Esophagus muscularis mucosa (tissue), 4 donors: ENCODE results near the gene CBX4. TPM values are rescaled to one million over a fixed set of nuclear protein-coding genes. Genes with fewer than 3 reads are reported as not detected.

Source experiments
- DNase-seq: peaks from one replicate; pipeline ENCODE4 v3.0.0-alpha.2; 2017; ENCODE audit errors: extremely low spot score
- H3K27ac ChIP-seq, 4 donors: fragments of 200-600 bp; sonication (generic); replicated peaks in 1 of 4; 1 replicate in 3 of 4; 2 replicates in 1 of 4; pipeline ENCODE4 v1.5.1; 2016 to 2019; ENCODE audit warnings: mild to moderate bottlenecking in 1 of 4
- H3K27me3 ChIP-seq, 4 donors: fragments of 200-600 bp; sonication (generic); one replicate each; pipeline versions ENCODE4 v1.5.1 to v1.6.0; 2016 to 2019
- H3K36me3 ChIP-seq, 4 donors: fragments of 200-600 bp; sonication (generic); one replicate each; pipeline ENCODE4 v1.5.1; 2016 to 2019
- H3K4me1 ChIP-seq, 4 donors: fragments of 200-600 bp; sonication (generic); one replicate each; pipeline ENCODE4 v1.5.1; 2016 to 2019
- H3K4me3 ChIP-seq, 4 donors: fragments of 200-600 bp; sonication (generic); 1 replicate in 2 of 4; 2 replicates in 2 of 4; pipeline ENCODE4 v1.5.1; 2016 to 2019; ENCODE audit warnings: mild to moderate bottlenecking in 4 of 4, moderate library complexity in 1 of 4
- H3K9me3 ChIP-seq, 4 donors: fragments of 200-600 bp; sonication (generic); 1 replicate in 3 of 4; 2 replicates in 1 of 4; pipeline ENCODE4 v1.5.1; 2016 to 2019
- CTCF ChIP-seq, 3 experiments: fragments of 200-600 bp in 2 of 3; fragments of 450-650 bp in 1 of 3; sonication (generic) in 2 of 3; IDR thresholded peaks; one replicate each; pipeline ENCODE4 v1.5.1; 2017 to 2019; ENCODE audit warnings: antibody characterized with exemption in 3 of 3, mild to moderate bottlenecking in 2 of 3, moderate library complexity in 1 of 3
- EP300 ChIP-seq: sonication (generic); formaldehyde crosslinking; IDR thresholded peaks from one replicate; pipeline ENCODE4 v1.6.1; 2017; ENCODE audit warnings: antibody characterized with exemption
- POLR2A ChIP-seq: fragments of 450-650 bp; IDR thresholded peaks from one replicate; pipeline ENCODE4 v1.6.1; 2017; ENCODE audit warnings: antibody characterized with exemption, moderate library complexity, mild to moderate bottlenecking, low read depth
- POLR2AphosphoS5 ChIP-seq, 2 donors: sonication (generic); formaldehyde crosslinking; IDR thresholded peaks; one replicate each; pipeline ENCODE4 v1.6.1; 2017; ENCODE audit warnings: antibody characterized with exemption in 2 of 2
- WGBS: methylation state at CpG from one replicate; pipeline ENCODE4 v1.1.5; 2018; 5-methylcytosine and 5-hydroxymethylcytosine counted together
- intact Hi-C: fragments of 100-400 bp; cut with DNase I; formaldehyde crosslinking; loops from one replicate; pipeline ENCODE4 v1.15.1; 2023
- total RNA-seq, 4 donors: library from RNA; depleted of rRNA; stranded (reverse); fragments of >200 nt; gene quantifications; one replicate each; pipeline versions ENCODE4 v1.1.0 to v1.2.1, GENCODE V29; 2016

Gene CBX4
- total RNA-seq, 4 donors from 2014 or later = 6.6 to 14.1 (median 12.3) TPM

- Histone ChIP-seq H3K36me3 (no peaks in the 10 kb centered on the region), H3K4me3 (no peak overlapping the region), H3K27ac (no peak overlapping the region), H3K27me3 (peaks cover 0 to 89% (median 0%) of the 10 kb centered on the region in 4 donors), H3K9me3 (no peaks in the 10 kb centered on the region), H3K4me1 (no peaks in the 10 kb centered on the region)
- intact Hi-C loops = no loop called here
- no peak for DNase-seq
- TF ChIP-seq EP300 (no peak), POLR2AphosphoS5 (IDR thresholded peaks at IDR 0.05) (no peak), POLR2A (no peak), CTCF (IDR thresholded peaks at IDR 0.05) (no peak)
- 60% methylated on average over 5 of the region's 5 CpGs for WGBS
These were observed 23.0 kb upstream of the CBX4 start for GRCh38 chr17:79862238-79862637.

- peaks cover 0 to 86% (median 0%) of the 10 kb centered on the region in 4 donors for H3K27me3 ChIP-seq
- H3K9me3 ChIP-seq = no peaks in the 10 kb centered on the region
- WGBS = 74% methylated on average over 16 of the region's 26 CpGs
- TF ChIP-seq EP300 (no peak), CTCF (IDR thresholded peaks at IDR 0.05) (no peak), POLR2A (no peak), POLR2AphosphoS5 (IDR thresholded peaks at IDR 0.05) (no peak)
- H3K27ac ChIP-seq = no peak overlapping the region
- DNase-seq = no peak
- no peaks in the 10 kb centered on the region for H3K4me1 ChIP-seq
- H3K36me3 ChIP-seq = no peaks in the 10 kb centered on the region
- intact Hi-C loops = no loop called here
- H3K4me3 ChIP-seq = no peak overlapping the region
These were observed 22.4 kb upstream of the CBX4 start for GRCh38 chr17:79861413-79862216.

GRCh38 chr17:79859676-79860615, 20.7 kb upstream of the CBX4 start:
- H3K4me3 ChIP-seq = no peak overlapping the region
- intact Hi-C loops = no loop called here
- peaks cover 0 to 82% (median 0%) of the 10 kb centered on the region in 4 donors for H3K27me3 ChIP-seq
- no peak for TF ChIP-seq POLR2A
- TF ChIP-seq CTCF (IDR thresholded peaks at IDR 0.05) = no peak
- TF ChIP-seq POLR2AphosphoS5 (IDR thresholded peaks at IDR 0.05) = no peak
- TF ChIP-seq EP300 = no peak
- DNase-seq = no peak
- WGBS = 87% methylated on average over 21 of the region's 38 CpGs
- no peaks in the 10 kb centered on the region for H3K36me3 ChIP-seq
- H3K9me3 ChIP-seq = no peaks in the 10 kb centered on the region
- no peaks in the 10 kb centered on the region for H3K4me1 ChIP-seq
- H3K27ac ChIP-seq = no peak overlapping the region

DNA sequence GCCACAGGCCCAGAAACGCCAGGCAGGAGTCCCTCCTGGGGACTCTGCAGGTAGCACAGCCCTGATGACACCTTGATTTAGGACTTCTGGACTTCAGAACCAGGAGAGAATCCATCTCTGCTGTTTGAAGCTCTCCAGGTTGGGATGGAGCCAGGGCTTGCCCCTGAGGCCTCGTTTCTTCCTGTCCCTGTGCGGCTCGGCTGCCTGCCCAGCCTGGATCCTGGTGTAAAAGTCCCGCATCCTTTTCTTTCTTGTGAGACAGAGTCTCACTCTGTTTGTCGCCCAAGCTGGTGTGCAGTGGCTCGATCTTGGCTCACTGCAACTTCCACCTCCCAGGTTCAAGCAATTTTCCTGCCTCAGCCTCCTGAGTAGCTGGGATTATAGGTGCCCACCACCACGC, 17.9 kb upstream of the CBX4 start:
- no peak overlapping the region for H3K27ac ChIP-seq
- H3K27me3 ChIP-seq = peaks cover 0 to 56% (median 0%) of the 10 kb centered on the region in 4 donors
- no peak for TF ChIP-seq EP300
- TF ChIP-seq POLR2AphosphoS5 (IDR thresholded peaks at IDR 0.05) = no peak
- no peak for TF ChIP-seq CTCF (IDR thresholded peaks at IDR 0.05)
- no peak for TF ChIP-seq POLR2A
- H3K4me3 ChIP-seq = no peak overlapping the region
- intact Hi-C loops = no loop called here
- H3K4me1 ChIP-seq = peaks cover 0 to 9% (median 6%) of the 10 kb centered on the region in 4 donors
- H3K9me3 ChIP-seq = no peaks in the 10 kb centered on the region
- H3K36me3 ChIP-seq = no peaks in the 10 kb centered on the region
- 74% methylated on average over 8 of the region's 8 CpGs for WGBS
- DNase-seq = no peak
